ENCODE data around the gene AFF2. TPM values are rescaled to one million over a fixed set of nuclear protein-coding genes. Genes with fewer than 3 reads are reported as not detected.

Gene AFF2
- total and polyA plus RNA-seq, 8 donors: 0.10 to 84.0 (median 0.72) TPM; not detected in 3

GRCh38 chrX:148784137-148784536 lies 283.7 kb downstream of the AFF2 start:
- H3K27ac ChIP-seq: no peak overlapping the region
- no peak for DNase-seq
- no peaks in the 10 kb centered on the region for H3K27me3 ChIP-seq
- no peaks in the 10 kb centered on the region for H3K4me1 ChIP-seq
- TF ChIP-seq POLR2A (IDR thresholded peaks at IDR 0.05) (no peak), POLR2AphosphoS5 (IDR thresholded peaks at IDR 0.05) (no peak), CTCF (IDR thresholded peaks at IDR 0.05) (no peak), EP300 (IDR thresholded peaks at IDR 0.05) (no peak)
- 60 to 83% (median 65%) methylated on average over 2 of the region's 2 CpGs for WGBS, 5 donors
- H3K4me3 ChIP-seq: no peak overlapping the region
- H3K36me3 ChIP-seq: no peaks in the 10 kb centered on the region
- peaks cover 0 to 5% (median 0%) of the 10 kb centered on the region in 4 donors for H3K9me3 ChIP-seq
- intact Hi-C loops (cut with DNase I; ENCODE audit: low total_unique reads): no loop called here

- 66 to 85% (median 74%) methylated on average over 6 to 9 of the region's 9 CpGs for WGBS, 5 donors
These were observed 284.4 kb downstream of the AFF2 start for GRCh38 chrX:148784856-148785255.

GRCh38 chrX:148785256-148785655 lies 284.8 kb downstream of the AFF2 start:
- intact Hi-C loops (cut with DNase I; ENCODE audit: low total_unique reads): no loop called here
- WGBS, 5 donors: 43 to 90% (median 60%) methylated on average over 1 of the region's 1 CpG
- Histone ChIP-seq H3K4me1 (no peaks in the 10 kb centered on the region), H3K27me3 (no peaks in the 10 kb centered on the region), H3K9me3 (peaks cover 0 to 5% (median 0%) of the 10 kb centered on the region in 4 donors), H3K27ac (no peak overlapping the region), H3K4me3 (no peak overlapping the region), H3K36me3 (no peaks in the 10 kb centered on the region)
- TF ChIP-seq CTCF (IDR thresholded peaks at IDR 0.05) (no peak), EP300 (IDR thresholded peaks at IDR 0.05) (no peak), POLR2A (IDR thresholded peaks at IDR 0.05) (no peak), POLR2AphosphoS5 (IDR thresholded peaks at IDR 0.05) (no peak)
- no peak for DNase-seq

More at GRCh38 chrX:148784856-148785255, 284.4 kb downstream of the AFF2 start:
- Histone ChIP-seq H3K27ac (no peak overlapping the region), H3K27me3 (no peaks in the 10 kb centered on the region), H3K36me3 (no peaks in the 10 kb centered on the region), H3K4me3 (no peak overlapping the region), H3K9me3 (peaks cover 0 to 5% (median 0%) of the 10 kb centered on the region in 4 donors), H3K4me1 (no peaks in the 10 kb centered on the region)
- no peak for TF ChIP-seq EP300 (IDR thresholded peaks at IDR 0.05)
- no peak for TF ChIP-seq POLR2A (IDR thresholded peaks at IDR 0.05)
- no peak for TF ChIP-seq POLR2AphosphoS5 (IDR thresholded peaks at IDR 0.05)
- TF ChIP-seq CTCF (IDR thresholded peaks at IDR 0.05): no peak
- intact Hi-C loops (cut with DNase I; ENCODE audit: low total_unique reads): no loop called here
- DNase-seq: peak in 1 of 2 donors; percentile 11

GRCh38 chrX:148788449-148788848 lies 288.0 kb downstream of the AFF2 start:
- Histone ChIP-seq H3K4me3 (no peak overlapping the region), H3K27ac (no peak overlapping the region), H3K36me3 (no peaks in the 10 kb centered on the region), H3K27me3 (no peaks in the 10 kb centered on the region), H3K4me1 (no peaks in the 10 kb centered on the region), H3K9me3 (no peaks in the 10 kb centered on the region)
- whole genome bisulfite sequencing, 5 donors: 57 to 82% (median 69%) methylated on average over 4 of the region's 4 CpGs
- TF ChIP-seq CTCF (IDR thresholded peaks at IDR 0.05): no peak
- intact Hi-C loops (cut with DNase I; ENCODE audit: low total_unique reads): no loop called here
- DNase-seq: no peak
